HepG2 (cell line): ENCODE measurements around the gene MEGF6. TPM values are rescaled to one million over a fixed set of nuclear protein-coding genes. Genes with fewer than 3 reads are reported as not detected.
A peak's percentile ranks its signal among the peaks of the same experiment; 100 is the strongest.

Source experiments
- ATAC-seq: fragments of 200-7000 bp; cut with Tn5 transposase; 3 replicates; pipeline ENCODE4 v1.9.1; 2020; ENCODE audit warnings: mild to moderate bottlenecking, moderate library complexity
- BruUV-seq: library from RNA; stranded (reverse); fragments of 400-500 nt; replicated peaks from 2 replicates; lab custom pipeline; 2021; lab: Mats Ljungman, UMichigan
- CTCF ChIA-PET: fragments of 300-600 bp; formaldehyde crosslinking; extraction: SDS; loops from one replicate; lab custom pipeline; 2021; ENCODE audit warnings: low total read pairs, inconsistent platforms, low intra/inter-chr PET ratio; lab: Yijun Ruan, JAX
- POLR2A ChIA-PET: fragments of 350-600 bp; sonication (Branson Sonifier 250); formaldehyde crosslinking; loops from one replicate; lab custom pipeline; 2020; ENCODE audit warnings: antibody characterized with exemption, inconsistent platforms; lab: Yijun Ruan, JAX
- DNase-seq: peaks from one replicate; pipeline ENCODE4 v3.0.0-alpha.2; 2015; ENCODE audit warnings: low spot score
- FAIRE-seq: peaks from 3 replicates; lab custom pipeline; 2011; peaks lifted over from hg19 to GRCh38; lab: Jason Lieb, UNC
- H2AFZ ChIP-seq: one replicate; pipeline ENCODE4 v1.6.1; 2011; ENCODE audit warnings: low read length, inconsistent platforms
- H3K27ac ChIP-seq: fragments of 300-600 bp; 3 replicates; pipeline ENCODE4 v1.8.0; 2011; ENCODE audit warnings: mixed run types, mild to moderate bottlenecking, mixed read lengths, low read length, inconsistent platforms; ENCODE audit not compliant: insufficient read depth; ENCODE audit errors: extremely low read length
- H3K27me3 ChIP-seq, 2 experiments: fragments of 200-600 bp in 1 of 2; 2 replicates in 1 of 2; 3 replicates in 1 of 2; pipeline versions ENCODE4 v1.6.0 to v1.8.0; 2011; ENCODE audit warnings: low read length in 2 of 2, mild to moderate bottlenecking in 2 of 2, moderate library complexity in 2 of 2, inconsistent platforms in 1 of 2; ENCODE audit not compliant: insufficient read depth in 2 of 2, control insufficient read depth in 1 of 2
- H3K36me3 ChIP-seq, 2 experiments: fragments of 200-600 bp in 1 of 2; replicated peaks in 1 of 2; 2 replicates in 1 of 2; 3 replicates in 1 of 2; pipeline versions ENCODE4 v1.5.1 to v1.8.0; 2011; ENCODE audit warnings: low read length in 2 of 2, inconsistent platforms in 1 of 2; ENCODE audit not compliant: insufficient read depth in 2 of 2, control insufficient read depth in 1 of 2
- H3K4me1 ChIP-seq: 2 replicates; pipeline ENCODE4 v1.5.1; 2012; ENCODE audit warnings: low read length, inconsistent platforms; ENCODE audit not compliant: insufficient read depth
- H3K4me2 ChIP-seq: 2 replicates; pipeline ENCODE4 v1.6.0; 2011; ENCODE audit warnings: low read depth, low read length, inconsistent platforms
- H3K4me3 ChIP-seq, 3 experiments: fragments of 200-600 bp in 1 of 3; sonication (generic), shearing (Covaris generic) in 1 of 3; replicated peaks in 1 of 3; 2 replicates each; pipeline ENCODE4 v1.5.1; 2011 to 2016; ENCODE audit warnings: low read length in 3 of 3, inconsistent platforms in 2 of 3, low read depth in 2 of 3, mild to moderate bottlenecking in 2 of 3, control low read depth in 1 of 3, mixed read lengths in 1 of 3; ENCODE audit not compliant: insufficient read depth in 1 of 3
- H3K79me2 ChIP-seq: one replicate; pipeline ENCODE4 v1.6.1; 2011; ENCODE audit warnings: low read length, inconsistent platforms; ENCODE audit not compliant: insufficient read depth
- H3K9ac ChIP-seq: 2 replicates; pipeline ENCODE4 v1.6.0; 2011; ENCODE audit warnings: mild to moderate bottlenecking, low read depth, low read length, inconsistent platforms; ENCODE audit not compliant: insufficient read depth
- H3K9me3 ChIP-seq: 2 replicates; pipeline ENCODE4 v1.5.1; 2012; ENCODE audit warnings: mild to moderate bottlenecking, low read length
- H4K20me1 ChIP-seq: 2 replicates; pipeline ENCODE4 v1.6.0; 2011; ENCODE audit warnings: inconsistent platforms, mild to moderate bottlenecking, low read length, moderate library complexity; ENCODE audit not compliant: insufficient read depth
- AGO2 ChIP-seq: fragments of 200-400 bp; formaldehyde crosslinking; optimal IDR thresholded peaks from 2 replicates; pipeline ENCODE3; 2017; ENCODE audit warnings: mild to moderate bottlenecking, low read depth, low read length, moderate library complexity
- POLR2G ChIP-seq: fragments of 200-400 bp; formaldehyde crosslinking; IDR thresholded peaks from 2 replicates; pipeline ENCODE4 v1.6.1; 2018; ENCODE audit warnings: mild to moderate bottlenecking, low read depth, low read length, moderate library complexity
- RBFOX2 ChIP-seq: fragments of 200-400 bp; formaldehyde crosslinking; IDR thresholded peaks from 2 replicates; pipeline ENCODE4 v1.6.1; 2017; ENCODE audit warnings: low read depth, mild to moderate bottlenecking, low read length
- SMARCE1 ChIP-seq: fragments of 450-650 bp; IDR thresholded peaks from 2 replicates; pipeline ENCODE4 v1.6.1; 2017; ENCODE audit warnings: borderline replicate concordance
- ZBTB21 ChIP-seq: sonication (generic); formaldehyde crosslinking; IDR thresholded peaks from 2 replicates; pipeline ENCODE4 v1.4.0; 2020; ENCODE audit warnings: missing genetic modification reagents
- WGBS: methylation state at CpG from one replicate; pipeline ENCODE4 v1.1.6; 2017; ENCODE audit warnings: low lambda C conversion rate; 5-methylcytosine and 5-hydroxymethylcytosine counted together
- in situ Hi-C: cut with HindIII; loops from 2 replicates; pipeline ENCODE4 v1.10.0; 2017; ENCODE audit warnings: low pct_unique_long_range_greater_than_20kb; ENCODE audit not compliant: extremely low pct_ligation_motif_present
- intact Hi-C: fragments of 100-400 bp; cut with micrococcal nuclease; formaldehyde crosslinking; loops from one replicate; pipeline ENCODE4 v1.10.0; 2022; ENCODE audit not compliant: unreplicated experiment
- polyA plus RNA-seq, 8 experiments: library from polyadenylated mRNA; depleted of rRNA in 3 of 8; stranded (reverse) in 7 of 8; unstranded in 1 of 8; fragments of >200 nt; fragmentation: Illumina TruSeq in 4 of 8; extraction: Trizol in 4 of 8; gene quantifications; 2 replicates each; pipeline versions ENCODE4 v1.2.1 to v1.2.3, GENCODE V29; 2011 to 2016; ENCODE audit warnings: low read depth in 4 of 8, missing spikeins in 1 of 8, mixed read lengths in 1 of 8; ENCODE audit not compliant: insufficient read depth in 1 of 8
- total RNA-seq, 5 experiments: library from RNA; depleted of rRNA; stranded (reverse); fragments of >200 nt; fragmentation: Illumina TruSeq; extraction: Trizol; gene quantifications; 2 replicates each; pipeline ENCODE4 v1.2.3, GENCODE V29; 2016; ENCODE audit warnings: low read depth in 1 of 5
- TF ChIP-seq, protein P1 (sequence below): sonication (generic); formaldehyde crosslinking; IDR thresholded peaks from 2 replicates; pipeline ENCODE4; 2020; ENCODE audit warnings: missing genetic modification reagents, mild to moderate bottlenecking, borderline replicate concordance

Gene MEGF6
- total and polyA plus RNA-seq, 2 of the 13 experiments (the other 11 are each of a cell fraction or from before 2014, with no cell fraction given), result 1.9 TPM

DNA sequence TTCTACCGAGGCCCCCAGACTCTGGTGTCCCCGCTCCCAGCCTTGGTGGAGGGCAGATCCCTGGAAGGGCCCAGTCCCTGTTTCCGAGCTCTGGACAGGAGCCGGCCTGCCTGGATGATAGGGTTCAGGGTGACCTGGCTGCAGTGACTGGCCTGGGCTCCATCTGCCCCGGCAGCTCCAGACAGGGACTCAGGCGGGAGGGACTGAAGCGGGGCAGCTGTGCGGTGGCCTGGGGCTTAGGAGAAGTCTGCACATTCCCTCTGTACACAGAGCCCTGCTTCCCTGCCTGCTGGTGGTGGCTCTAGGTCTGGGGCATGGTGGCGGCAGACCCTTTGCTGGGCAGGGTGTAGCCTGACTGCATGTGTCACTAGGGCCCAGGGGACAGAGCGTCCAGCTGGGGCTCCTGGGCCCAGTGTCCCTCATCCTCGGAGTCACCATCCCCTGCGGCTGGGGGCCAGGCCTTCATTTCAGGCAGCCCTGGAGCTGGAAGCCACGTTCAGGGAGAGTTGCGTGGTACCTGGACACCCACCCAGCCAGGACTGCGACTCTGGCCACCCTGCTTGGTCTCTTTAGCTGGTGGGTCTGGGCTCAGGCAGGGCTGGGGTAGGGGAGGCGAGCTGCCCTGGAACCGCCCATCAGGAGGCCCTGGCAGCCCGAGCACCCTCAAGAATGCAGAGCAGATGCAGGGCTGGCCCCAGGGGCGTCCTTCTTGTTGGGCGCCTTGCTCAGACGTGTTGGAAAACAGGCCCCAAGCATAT is 147.2 kb downstream of the MEGF6 start:
- BruUV-seq, result no TSS peak
- DNase-seq (no peak), FAIRE-seq (no peak)
- TF ChIP-seq, protein P1, sequence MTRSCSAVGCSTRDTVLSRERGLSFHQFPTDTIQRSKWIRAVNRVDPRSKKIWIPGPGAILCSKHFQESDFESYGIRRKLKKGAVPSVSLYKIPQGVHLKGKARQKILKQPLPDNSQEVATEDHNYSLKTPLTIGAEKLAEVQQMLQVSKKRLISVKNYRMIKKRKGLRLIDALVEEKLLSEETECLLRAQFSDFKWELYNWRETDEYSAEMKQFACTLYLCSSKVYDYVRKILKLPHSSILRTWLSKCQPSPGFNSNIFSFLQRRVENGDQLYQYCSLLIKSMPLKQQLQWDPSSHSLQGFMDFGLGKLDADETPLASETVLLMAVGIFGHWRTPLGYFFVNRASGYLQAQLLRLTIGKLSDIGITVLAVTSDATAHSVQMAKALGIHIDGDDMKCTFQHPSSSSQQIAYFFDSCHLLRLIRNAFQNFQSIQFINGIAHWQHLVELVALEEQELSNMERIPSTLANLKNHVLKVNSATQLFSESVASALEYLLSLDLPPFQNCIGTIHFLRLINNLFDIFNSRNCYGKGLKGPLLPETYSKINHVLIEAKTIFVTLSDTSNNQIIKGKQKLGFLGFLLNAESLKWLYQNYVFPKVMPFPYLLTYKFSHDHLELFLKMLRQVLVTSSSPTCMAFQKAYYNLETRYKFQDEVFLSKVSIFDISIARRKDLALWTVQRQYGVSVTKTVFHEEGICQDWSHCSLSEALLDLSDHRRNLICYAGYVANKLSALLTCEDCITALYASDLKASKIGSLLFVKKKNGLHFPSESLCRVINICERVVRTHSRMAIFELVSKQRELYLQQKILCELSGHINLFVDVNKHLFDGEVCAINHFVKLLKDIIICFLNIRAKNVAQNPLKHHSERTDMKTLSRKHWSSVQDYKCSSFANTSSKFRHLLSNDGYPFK (CRISPR knock-in tag), result no peak
- TF ChIP-seq AGO2, result peak; percentile 70
- TF ChIP-seq, all 625 proteins: peak for 1
- CTCF ChIA-PET, result no interaction called here
- Histone ChIP-seq H3K4me2 (no peak overlapping the region), H4K20me1 (no peaks in the 10 kb centered on the region), H3K9ac (no peak overlapping the region), H3K4me1 (peaks cover 27% of the 10 kb centered on the region), H3K36me3 (peaks cover 0 to 8% of the 10 kb centered on the region in 2 experiments; a peak in 4 of 5 replicates), H3K27ac (no peak overlapping the region), H2AFZ (no peak overlapping the region), H3K9me3 (no peaks in the 10 kb centered on the region), H3K79me2 (peaks cover 19% of the 10 kb centered on the region), H3K27me3 (no peaks in the 10 kb centered on the region), H3K4me3 (no peak overlapping the region)
- POLR2A ChIA-PET, result interaction anchor here (1.6 kb wide), 1 partner anchor 11 kb away, joined by 6 read pairs; no protein-coding TSS in a partner anchor
- 88% methylated on average over 15 of the region's 21 CpGs for WGBS
- intact Hi-C loops, result no loop called here
- in situ Hi-C loops, result no loop called here
- ATAC-seq, result no peak

DNA sequence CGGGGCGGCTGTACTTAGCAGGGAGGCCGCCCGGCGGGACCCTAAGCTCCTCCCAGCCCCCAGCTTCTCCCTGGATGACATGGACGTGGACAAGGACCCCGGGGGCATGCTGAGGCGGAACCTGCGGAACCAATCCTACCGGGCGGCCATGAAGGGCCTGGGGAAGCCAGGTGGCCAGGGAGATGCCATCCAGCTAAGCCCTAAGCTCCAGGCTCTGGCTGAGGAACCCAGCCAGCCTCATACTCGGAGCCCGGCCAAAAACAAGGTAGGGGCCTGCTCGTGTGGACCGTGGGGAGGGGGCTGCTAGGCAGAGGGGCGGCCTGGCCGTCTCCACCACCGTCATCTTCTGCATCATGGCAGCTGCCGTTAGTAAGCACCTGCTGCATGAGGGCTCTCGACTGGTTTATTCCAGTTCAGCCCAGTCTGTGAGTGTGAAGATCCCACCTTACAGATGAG is 147.9 kb downstream of the MEGF6 start:
- POLR2A ChIA-PET, result interaction anchor here (1.6 to 11.4 kb wide), 2 partner anchors 9 to 10 kb away, joined by 6 to 282 read pairs; no protein-coding TSS in a partner anchor
- intact Hi-C loops, result no loop called here
- no peaks in the 10 kb centered on the region for H4K20me1 ChIP-seq
- no peak for TF ChIP-seq ZBTB21 (CRISPR knock-in tag)
- no peak for TF ChIP-seq SMARCE1
- TF ChIP-seq POLR2G, result 0 out of 2 replicates have a peak, but pooled peaks have one; percentile 1
- peak; percentile 37; the same call in 1 of the 2 replicates for TF ChIP-seq RBFOX2
- FAIRE-seq (no peak), ATAC-seq (no peak), DNase-seq (no peak)
- no TSS peak for BruUV-seq
- no peak overlapping the region for H3K4me2 ChIP-seq
- H3K79me2 ChIP-seq, result peaks cover 25% of the 10 kb centered on the region
- H3K36me3 ChIP-seq, result peaks cover 0 to 8% of the 10 kb centered on the region in 2 experiments; a peak in 4 of 5 replicates
- WGBS, result 99% methylated on average over 14 of the region's 20 CpGs
- H3K9me3 ChIP-seq, result no peaks in the 10 kb centered on the region
- H3K9ac ChIP-seq, result no peak overlapping the region
- H3K27me3 ChIP-seq, result no peaks in the 10 kb centered on the region
- no peak overlapping the region for H3K4me3 ChIP-seq
- CTCF ChIA-PET, result no interaction called here
- H3K4me1 ChIP-seq, result peaks cover 33% of the 10 kb centered on the region
- in situ Hi-C loops, result no loop called here
- no peak overlapping the region for H2AFZ ChIP-seq
- no peak overlapping the region for H3K27ac ChIP-seq
